Left ventricle myocardium inferior (tissue), 1 donor: Measurements from ENCODE around the gene DNAJC9. TPM values are rescaled to one million over a fixed set of nuclear protein-coding genes. Genes with fewer than 3 reads are reported as not detected.

Experiments
- DNase-seq: peaks from one replicate; pipeline ENCODE4 v3.0.0-alpha.2; 2020
- H3K27ac ChIP-seq: fragments of 200-600 bp; replicated peaks from 2 replicates; pipeline ENCODE4 v1.8.0; 2021
- H3K27me3 ChIP-seq: fragments of 200-600 bp; 2 replicates; pipeline ENCODE4 v1.8.0; 2021; ENCODE audit warnings: low read depth
- H3K36me3 ChIP-seq: fragments of 200-600 bp; 2 replicates; pipeline ENCODE4 v1.8.0; 2021
- H3K4me1 ChIP-seq: fragments of 200-600 bp; 2 replicates; pipeline ENCODE4 v1.8.0; 2021
- H3K4me3 ChIP-seq: fragments of 200-600 bp; 2 replicates; pipeline ENCODE4 v1.8.0; 2021; ENCODE audit warnings: mild to moderate bottlenecking, moderate library complexity
- H3K9me3 ChIP-seq: fragments of 200-600 bp; replicated peaks from 2 replicates; pipeline ENCODE4 v1.8.0; 2021
- CTCF ChIP-seq: fragments of 200-600 bp; IDR thresholded peaks from 2 replicates; pipeline ENCODE4 v1.8.0; 2021; ENCODE audit warnings: antibody characterized with exemption, mild to moderate bottlenecking, borderline replicate concordance
- intact Hi-C: fragments of 100-400 bp; cut with micrococcal nuclease; formaldehyde crosslinking; loops from one replicate; pipeline ENCODE4 v1.11.0; 2022
- long read RNA-seq: library from polyadenylated mRNA; unstranded; transcript quantifications from one replicate; pipeline ENCODE4 v2.0.0, GENCODE V29; 2021
- total RNA-seq: library from RNA; stranded (reverse); fragmentation: NEBNext Ultra II Directional; extraction: Animal tissue kit (Norgen Biotek cat#: 25700); gene quantifications from one replicate; pipeline ENCODE4 v1.2.1, GENCODE V29; 2021
- donor health status: DM: no; HTN: yes; CAD: no; lungs with severe emphysema.

The DNAJC9 gene
- total RNA-seq = 8.6 TPM
- long read RNA-seq, transcript DNAJC9-201 (5 exons, 3,032 nt) = major isoform, 11 of 14 reads
- long read RNA-seq, partial matches to known transcripts = 1 of 14 reads
- long read RNA-seq, other reads (novel, unspliced or antisense) = 2 of 14 reads

- Histone ChIP-seq H3K9me3 (no peaks in the 10 kb centered on the region), H3K27ac (peak within 1 kb of the TSS; percentile 81), H3K36me3 (peaks cover 54% of the 10 kb centered on the region), H3K4me1 (peaks cover 52% of the 10 kb centered on the region), H3K4me3 (peak within 1 kb of the TSS; percentile 90), H3K27me3 (no peaks in the 10 kb centered on the region)
- DNase-seq = peak; percentile 95
- TF ChIP-seq CTCF = no peak
- intact Hi-C loops = no loop called here
These were observed at the start of gene DNAJC9 for GRCh38 chr10:73246646-73247508. Gene DNAJC9, minus strand, starts transcription at chr10:73247255. Its CDS starts 66 bp downstream, at chr10:73247189.

- Histone ChIP-seq H3K4me1 (no peaks in the 10 kb centered on the region), H3K4me3 (no peak overlapping the region), H3K9me3 (peaks cover 8% of the 10 kb centered on the region), H3K27me3 (no peaks in the 10 kb centered on the region), H3K36me3 (peaks cover 19% of the 10 kb centered on the region), H3K27ac (no peak overlapping the region)
- no peak for TF ChIP-seq CTCF
- intact Hi-C loops = no loop called here
- DNase-seq = no peak
These were observed 46.4 kb upstream of the DNAJC9 start for GRCh38 chr10:73293461-73293860.

- intact Hi-C loops = no loop called here
- no peak overlapping the region for H3K4me3 ChIP-seq
- DNase-seq = no peak
- no peak for TF ChIP-seq CTCF
- no peaks in the 10 kb centered on the region for H3K27me3 ChIP-seq
- peaks cover 19% of the 10 kb centered on the region for H3K36me3 ChIP-seq
- no peaks in the 10 kb centered on the region for H3K4me1 ChIP-seq
- peaks cover 8% of the 10 kb centered on the region for H3K9me3 ChIP-seq
- no peak overlapping the region for H3K27ac ChIP-seq
These were observed 42.9 kb upstream of the DNAJC9 start for GRCh38 chr10:73289958-73290357.

GRCh38 chr10:73287441-73287840, 40.4 kb upstream of the DNAJC9 start:
- Histone ChIP-seq H3K4me1 (no peaks in the 10 kb centered on the region), H3K27ac (no peak overlapping the region), H3K9me3 (peaks cover 8% of the 10 kb centered on the region), H3K4me3 (no peak overlapping the region), H3K36me3 (peaks cover 19% of the 10 kb centered on the region), H3K27me3 (no peaks in the 10 kb centered on the region)
- TF ChIP-seq CTCF = no peak
- no peak for DNase-seq
- intact Hi-C loops = no loop called here

- no peak for DNase-seq
- Histone ChIP-seq H3K36me3 (no peaks in the 10 kb centered on the region), H3K4me1 (no peaks in the 10 kb centered on the region), H3K27ac (no peak overlapping the region), H3K9me3 (no peaks in the 10 kb centered on the region), H3K27me3 (no peaks in the 10 kb centered on the region), H3K4me3 (no peak overlapping the region)
- TF ChIP-seq CTCF = no peak
- intact Hi-C loops = no loop called here
These were observed 34.0 kb upstream of the DNAJC9 start for GRCh38 chr10:73281097-73281496.
